SK-N-SH treated with all-trans-retinoic acid at 6 μM for 48 hours (cell line): Measurements from ENCODE around the gene DGCR2.

Source experiments
- ATAC-seq: fragments of 200-7000 bp; cut with Tn5 transposase; 3 replicates; pipeline ENCODE4 v1.9.1; 2020; ENCODE audit warnings: mild to moderate bottlenecking, moderate library complexity
- ARNTL ChIP-seq: fragments of 450-650 bp; formaldehyde crosslinking; IDR thresholded peaks from 2 replicates; pipeline ENCODE4 v1.5.0; 2020; ENCODE audit warnings: low read depth, mild to moderate bottlenecking, moderate library complexity, borderline replicate concordance
- CSDC2 ChIP-seq: fragments of 250-450 bp; sonication (Bioruptor Pico); IDR thresholded peaks from 2 replicates; pipeline ENCODE4 v1.5.0; 2020; ENCODE audit warnings: mild to moderate bottlenecking, moderate library complexity
- ESRRG ChIP-seq: fragments of 250-450 bp; sonication (Bioruptor Pico); IDR thresholded peaks from 2 replicates; pipeline ENCODE4 v1.6.1; 2021; ENCODE audit warnings: mild to moderate bottlenecking
- OSR1 ChIP-seq: fragments of 250-450 bp; sonication (Bioruptor Pico); IDR thresholded peaks from 2 replicates; pipeline ENCODE4 v1.8.0; 2022; ENCODE audit warnings: moderate library complexity, mild to moderate bottlenecking, inconsistent platforms
- PPARA ChIP-seq: fragments of 250-450 bp; sonication (Bioruptor Pico); IDR thresholded peaks from 2 replicates; pipeline ENCODE4 v1.5.0; 2020; ENCODE audit warnings: mild to moderate bottlenecking, borderline replicate concordance
- TCF4 ChIP-seq: fragments of 250-450 bp; sonication (Bioruptor Pico); IDR thresholded peaks from 2 replicates; pipeline ENCODE4 v1.8.0; 2021; ENCODE audit warnings: mild to moderate bottlenecking, moderate library complexity, borderline replicate concordance
- TOX ChIP-seq: fragments of 250-450 bp; sonication (Bioruptor Pico); IDR thresholded peaks from 2 replicates; pipeline ENCODE4 v1.8.0; 2021; ENCODE audit warnings: mild to moderate bottlenecking, moderate library complexity, borderline replicate concordance
- ZC3H10 ChIP-seq: fragments of 250-450 bp; sonication (Bioruptor Pico); IDR thresholded peaks from 2 replicates; pipeline ENCODE4 v1.5.1; 2021; ENCODE audit warnings: mild to moderate bottlenecking, moderate library complexity
- ZFP30 ChIP-seq: fragments of 450-650 bp; formaldehyde crosslinking; IDR thresholded peaks from 2 replicates; pipeline ENCODE4 v1.5.0; 2022; ENCODE audit warnings: mild to moderate bottlenecking, moderate library complexity
- ZNF565 ChIP-seq: fragments of 450-650 bp; formaldehyde crosslinking; conservative IDR thresholded peaks from 2 replicates; pipeline ENCODE4 v1.5.0; 2020; ENCODE audit warnings: low read depth, mild to moderate bottlenecking, moderate library complexity
- ZNF70 ChIP-seq: fragments of 450-650 bp; formaldehyde crosslinking; IDR thresholded peaks from 2 replicates; pipeline ENCODE4 v1.5.0; 2020; ENCODE audit warnings: mild to moderate bottlenecking, moderate library complexity
- ZNF8 ChIP-seq: fragments of 450-650 bp; formaldehyde crosslinking; IDR thresholded peaks from 2 replicates; pipeline ENCODE4 v1.5.0; 2020; ENCODE audit warnings: mild to moderate bottlenecking, moderate library complexity
- TF ChIP-seq, protein P1 (sequence below): fragments of 250-450 bp; sonication (Bioruptor Pico); IDR thresholded peaks from 2 replicates; pipeline ENCODE4 v1.8.0; 2020; ENCODE audit warnings: mild to moderate bottlenecking, moderate library complexity, borderline replicate concordance
- TF ChIP-seq, protein P2 (sequence below): fragments of 250-450 bp; sonication (Bioruptor Pico); IDR thresholded peaks from 2 replicates; pipeline ENCODE4 v1.5.0; 2020; ENCODE audit warnings: mild to moderate bottlenecking, moderate library complexity
- TF ChIP-seq, protein P3 (sequence below): fragments of 250-450 bp; sonication (Bioruptor Pico); IDR thresholded peaks from 2 replicates; pipeline ENCODE4 v1.8.0; 2021; ENCODE audit warnings: low read depth, mild to moderate bottlenecking, moderate library complexity, borderline replicate concordance
- TF ChIP-seq, protein P4 (sequence below): fragments of 250-450 bp; sonication (Bioruptor Pico); IDR thresholded peaks from 2 replicates; pipeline ENCODE4 v1.5.1; 2021; ENCODE audit warnings: mild to moderate bottlenecking, moderate library complexity
- TF ChIP-seq, protein P5 (sequence below): fragments of 250-450 bp; sonication (Bioruptor Pico); IDR thresholded peaks from 2 replicates; pipeline ENCODE4 v1.5.1; 2020; ENCODE audit warnings: low read depth, mild to moderate bottlenecking, moderate library complexity

DGCR2 gene

DNA sequence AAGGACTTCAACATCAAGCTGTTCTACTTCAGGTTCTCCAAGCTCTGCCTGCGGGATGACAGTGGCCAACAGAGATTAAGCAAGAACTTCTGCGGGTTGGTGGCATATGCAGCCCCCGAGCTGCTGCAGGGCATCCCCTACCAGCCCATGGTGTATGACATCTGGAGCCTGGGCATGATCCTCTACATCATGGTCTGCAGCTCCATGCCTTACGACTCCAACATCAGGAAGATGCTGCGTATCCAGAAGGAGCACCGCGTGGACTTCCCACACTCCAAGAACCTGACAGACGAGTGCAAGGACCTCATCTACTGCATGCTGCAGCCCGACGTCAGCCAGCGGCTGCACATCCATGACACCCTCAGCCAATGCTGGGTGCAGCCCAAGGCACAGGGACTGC lies 2.8 kb upstream of the DGCR2 start (continued):
- TF ChIP-seq, protein P1, sequence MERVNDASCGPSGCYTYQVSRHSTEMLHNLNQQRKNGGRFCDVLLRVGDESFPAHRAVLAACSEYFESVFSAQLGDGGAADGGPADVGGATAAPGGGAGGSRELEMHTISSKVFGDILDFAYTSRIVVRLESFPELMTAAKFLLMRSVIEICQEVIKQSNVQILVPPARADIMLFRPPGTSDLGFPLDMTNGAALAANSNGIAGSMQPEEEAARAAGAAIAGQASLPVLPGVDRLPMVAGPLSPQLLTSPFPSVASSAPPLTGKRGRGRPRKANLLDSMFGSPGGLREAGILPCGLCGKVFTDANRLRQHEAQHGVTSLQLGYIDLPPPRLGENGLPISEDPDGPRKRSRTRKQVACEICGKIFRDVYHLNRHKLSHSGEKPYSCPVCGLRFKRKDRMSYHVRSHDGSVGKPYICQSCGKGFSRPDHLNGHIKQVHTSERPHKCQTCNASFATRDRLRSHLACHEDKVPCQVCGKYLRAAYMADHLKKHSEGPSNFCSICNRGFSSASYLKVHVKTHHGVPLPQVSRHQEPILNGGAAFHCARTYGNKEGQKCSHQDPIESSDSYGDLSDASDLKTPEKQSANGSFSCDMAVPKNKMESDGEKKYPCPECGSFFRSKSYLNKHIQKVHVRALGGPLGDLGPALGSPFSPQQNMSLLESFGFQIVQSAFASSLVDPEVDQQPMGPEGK (CRISPR knock-in tag) = no peak

DNA sequence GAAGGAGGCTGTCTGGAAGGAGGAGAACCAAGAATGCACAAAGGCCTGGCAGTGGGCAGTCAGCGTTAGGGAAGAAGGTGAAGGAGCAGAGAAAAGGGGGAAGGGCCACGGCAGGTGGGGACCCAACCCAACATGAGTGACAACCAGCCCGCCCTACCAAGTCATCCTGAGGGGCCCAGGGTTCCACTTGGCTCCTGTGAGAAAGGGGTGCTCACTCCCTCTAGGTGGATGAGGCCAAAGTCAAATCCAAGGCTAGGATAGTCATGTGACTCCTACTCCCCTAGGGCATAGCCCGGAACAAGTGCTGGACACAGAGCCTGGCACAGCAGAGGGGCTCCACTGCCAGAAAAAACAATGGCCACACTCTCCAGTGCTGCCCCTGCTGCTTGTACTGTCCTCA lies 2.2 kb upstream of the DGCR2 start:
- TF ChIP-seq PPARA (CRISPR knock-in tag) = no peak
- no peak for TF ChIP-seq ESRRG (CRISPR knock-in tag)
- TF ChIP-seq ZNF8 (CRISPR knock-in tag) = no peak
- TF ChIP-seq, protein P1 (CRISPR knock-in tag) = no peak
- no peak for TF ChIP-seq TCF4 (CRISPR knock-in tag)
- TF ChIP-seq, protein P2, sequence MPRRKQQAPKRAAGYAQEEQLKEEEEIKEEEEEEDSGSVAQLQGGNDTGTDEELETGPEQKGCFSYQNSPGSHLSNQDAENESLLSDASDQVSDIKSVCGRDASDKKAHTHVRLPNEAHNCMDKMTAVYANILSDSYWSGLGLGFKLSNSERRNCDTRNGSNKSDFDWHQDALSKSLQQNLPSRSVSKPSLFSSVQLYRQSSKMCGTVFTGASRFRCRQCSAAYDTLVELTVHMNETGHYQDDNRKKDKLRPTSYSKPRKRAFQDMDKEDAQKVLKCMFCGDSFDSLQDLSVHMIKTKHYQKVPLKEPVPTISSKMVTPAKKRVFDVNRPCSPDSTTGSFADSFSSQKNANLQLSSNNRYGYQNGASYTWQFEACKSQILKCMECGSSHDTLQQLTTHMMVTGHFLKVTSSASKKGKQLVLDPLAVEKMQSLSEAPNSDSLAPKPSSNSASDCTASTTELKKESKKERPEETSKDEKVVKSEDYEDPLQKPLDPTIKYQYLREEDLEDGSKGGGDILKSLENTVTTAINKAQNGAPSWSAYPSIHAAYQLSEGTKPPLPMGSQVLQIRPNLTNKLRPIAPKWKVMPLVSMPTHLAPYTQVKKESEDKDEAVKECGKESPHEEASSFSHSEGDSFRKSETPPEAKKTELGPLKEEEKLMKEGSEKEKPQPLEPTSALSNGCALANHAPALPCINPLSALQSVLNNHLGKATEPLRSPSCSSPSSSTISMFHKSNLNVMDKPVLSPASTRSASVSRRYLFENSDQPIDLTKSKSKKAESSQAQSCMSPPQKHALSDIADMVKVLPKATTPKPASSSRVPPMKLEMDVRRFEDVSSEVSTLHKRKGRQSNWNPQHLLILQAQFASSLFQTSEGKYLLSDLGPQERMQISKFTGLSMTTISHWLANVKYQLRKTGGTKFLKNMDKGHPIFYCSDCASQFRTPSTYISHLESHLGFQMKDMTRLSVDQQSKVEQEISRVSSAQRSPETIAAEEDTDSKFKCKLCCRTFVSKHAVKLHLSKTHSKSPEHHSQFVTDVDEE (CRISPR knock-in tag) = no peak
- TF ChIP-seq ZC3H10 (CRISPR knock-in tag) = no peak
- no peak for TF ChIP-seq ARNTL (CRISPR knock-in tag)
- TF ChIP-seq OSR1 (CRISPR knock-in tag) = no peak
- no peak for TF ChIP-seq CSDC2 (CRISPR knock-in tag)
- no peak for TF ChIP-seq ZFP30 (CRISPR knock-in tag)
- TF ChIP-seq ZNF70 (CRISPR knock-in tag) = no peak
- TF ChIP-seq ZNF565 (CRISPR knock-in tag) = no peak
- ATAC-seq = no peak

DNA sequence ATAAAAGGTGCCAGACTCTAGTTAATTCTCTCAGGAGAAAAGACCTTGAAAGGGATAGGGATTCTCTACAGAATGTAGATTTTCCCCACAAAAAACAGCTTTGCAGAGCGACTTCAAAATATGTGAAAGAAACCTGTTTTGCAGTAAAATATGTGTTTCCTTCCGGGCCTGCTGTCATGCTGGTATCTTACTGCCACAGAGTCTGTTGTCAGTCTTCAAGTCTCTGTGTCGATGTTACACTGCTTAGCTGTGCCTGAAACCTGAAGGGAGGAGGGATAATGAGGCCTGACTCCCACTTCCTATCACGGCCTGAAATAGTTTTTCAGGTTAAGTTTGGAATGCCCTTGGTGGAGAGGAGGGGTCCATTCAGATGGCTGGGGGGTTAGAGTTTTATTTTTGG lies 1.7 kb upstream of the DGCR2 start:
- no peak for ATAC-seq

DNA sequence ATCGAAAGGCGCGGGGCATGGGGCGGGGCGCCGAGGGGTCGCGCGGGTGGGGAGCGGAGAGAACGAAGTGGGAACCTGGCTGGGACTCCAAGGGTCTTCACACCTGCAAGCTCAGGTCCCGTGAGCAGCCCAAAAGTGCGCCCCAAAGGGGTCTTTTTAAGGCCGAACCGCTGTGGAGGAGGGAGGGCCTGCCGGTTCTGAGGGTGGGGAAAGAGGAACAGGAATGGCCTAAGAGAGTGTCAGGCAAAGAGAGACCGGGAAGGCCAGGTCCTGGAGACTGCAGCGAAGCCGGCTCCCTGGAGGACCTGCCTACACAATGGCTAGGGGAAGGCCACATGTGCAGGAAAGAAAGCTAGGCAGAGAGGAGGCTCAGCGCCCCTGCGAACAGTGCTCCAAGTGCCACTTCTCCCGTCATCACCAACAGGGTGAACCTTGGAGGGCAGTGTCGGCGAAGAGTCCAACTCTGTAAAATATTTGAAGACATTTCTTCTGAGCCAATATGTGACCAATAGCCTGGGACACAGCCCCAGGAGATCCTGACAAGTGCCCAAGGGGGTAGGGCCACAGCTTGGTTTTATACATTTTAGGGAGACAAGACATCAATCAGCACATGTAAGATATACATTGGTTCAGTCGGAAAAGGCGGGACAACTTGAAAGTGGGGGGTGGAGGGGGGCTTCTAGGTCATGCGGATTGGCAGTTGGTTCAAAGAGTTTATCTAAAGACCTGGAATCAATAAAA lies 710 bp upstream of the DGCR2 start:
- ATAC-seq = peak; percentile 53

More for the DNA sequence above, 1.7 kb upstream of the DGCR2 start:
- TF ChIP-seq ZNF8 (CRISPR knock-in tag) = no peak
- no peak for TF ChIP-seq CSDC2 (CRISPR knock-in tag)
- TF ChIP-seq, protein P3, sequence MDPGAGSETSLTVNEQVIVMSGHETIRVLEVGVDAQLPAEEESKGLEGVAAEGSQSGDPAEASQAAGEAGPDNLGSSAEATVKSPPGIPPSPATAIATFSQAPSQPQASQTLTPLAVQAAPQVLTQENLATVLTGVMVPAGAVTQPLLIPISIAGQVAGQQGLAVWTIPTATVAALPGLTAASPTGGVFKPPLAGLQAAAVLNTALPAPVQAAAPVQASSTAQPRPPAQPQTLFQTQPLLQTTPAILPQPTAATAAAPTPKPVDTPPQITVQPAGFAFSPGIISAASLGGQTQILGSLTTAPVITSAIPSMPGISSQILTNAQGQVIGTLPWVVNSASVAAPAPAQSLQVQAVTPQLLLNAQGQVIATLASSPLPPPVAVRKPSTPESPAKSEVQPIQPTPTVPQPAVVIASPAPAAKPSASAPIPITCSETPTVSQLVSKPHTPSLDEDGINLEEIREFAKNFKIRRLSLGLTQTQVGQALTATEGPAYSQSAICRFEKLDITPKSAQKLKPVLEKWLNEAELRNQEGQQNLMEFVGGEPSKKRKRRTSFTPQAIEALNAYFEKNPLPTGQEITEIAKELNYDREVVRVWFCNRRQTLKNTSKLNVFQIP (CRISPR knock-in tag) = no peak

More for the DNA sequence above, 710 bp upstream of the DGCR2 start:
- TF ChIP-seq TOX (CRISPR knock-in tag) (no peak), OSR1 (CRISPR knock-in tag) (no peak), ZNF8 (CRISPR knock-in tag) (no peak), ZNF70 (CRISPR knock-in tag) (no peak), PPARA (CRISPR knock-in tag) (no peak)
- TF ChIP-seq, protein P2 (CRISPR knock-in tag) = no peak
- TF ChIP-seq, protein P4, sequence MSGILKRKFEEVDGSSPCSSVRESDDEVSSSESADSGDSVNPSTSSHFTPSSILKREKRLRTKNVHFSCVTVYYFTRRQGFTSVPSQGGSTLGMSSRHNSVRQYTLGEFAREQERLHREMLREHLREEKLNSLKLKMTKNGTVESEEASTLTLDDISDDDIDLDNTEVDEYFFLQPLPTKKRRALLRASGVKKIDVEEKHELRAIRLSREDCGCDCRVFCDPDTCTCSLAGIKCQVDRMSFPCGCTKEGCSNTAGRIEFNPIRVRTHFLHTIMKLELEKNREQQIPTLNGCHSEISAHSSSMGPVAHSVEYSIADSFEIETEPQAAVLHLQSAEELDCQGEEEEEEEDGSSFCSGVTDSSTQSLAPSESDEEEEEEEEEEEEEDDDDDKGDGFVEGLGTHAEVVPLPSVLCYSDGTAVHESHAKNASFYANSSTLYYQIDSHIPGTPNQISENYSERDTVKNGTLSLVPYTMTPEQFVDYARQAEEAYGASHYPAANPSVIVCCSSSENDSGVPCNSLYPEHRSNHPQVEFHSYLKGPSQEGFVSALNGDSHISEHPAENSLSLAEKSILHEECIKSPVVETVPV = no peak
- TF ChIP-seq, protein P5, sequence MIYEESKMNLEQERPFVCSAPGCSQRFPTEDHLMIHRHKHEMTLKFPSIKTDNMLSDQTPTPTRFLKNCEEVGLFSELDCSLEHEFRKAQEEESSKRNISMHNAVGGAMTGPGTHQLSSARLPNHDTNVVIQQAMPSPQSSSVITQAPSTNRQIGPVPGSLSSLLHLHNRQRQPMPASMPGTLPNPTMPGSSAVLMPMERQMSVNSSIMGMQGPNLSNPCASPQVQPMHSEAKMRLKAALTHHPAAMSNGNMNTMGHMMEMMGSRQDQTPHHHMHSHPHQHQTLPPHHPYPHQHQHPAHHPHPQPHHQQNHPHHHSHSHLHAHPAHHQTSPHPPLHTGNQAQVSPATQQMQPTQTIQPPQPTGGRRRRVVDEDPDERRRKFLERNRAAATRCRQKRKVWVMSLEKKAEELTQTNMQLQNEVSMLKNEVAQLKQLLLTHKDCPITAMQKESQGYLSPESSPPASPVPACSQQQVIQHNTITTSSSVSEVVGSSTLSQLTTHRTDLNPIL (CRISPR knock-in tag) = no peak
